Esophagus squamous epithelium (tissue), 5 donors: ENCODE results near the gene CEP164. TPM values are rescaled to one million over a fixed set of nuclear protein-coding genes. Genes with fewer than 3 reads are reported as not detected.

Experiments used
- DNase-seq: peaks from one replicate; lab custom pipeline; 2025; lab: John Stamatoyannopoulos, UW
- H3K27ac ChIP-seq, 4 donors: fragments of 200-600 bp; sonication (generic); one replicate each; pipeline ENCODE4 v1.5.1; 2016 to 2019; ENCODE audit warnings: mild to moderate bottlenecking in 1 of 4
- H3K27me3 ChIP-seq, 4 donors: fragments of 200-600 bp; sonication (generic); 1 replicate in 3 of 4; 2 replicates in 1 of 4; pipeline versions ENCODE4 v1.5.1 to v1.6.0; 2017 to 2021; ENCODE audit warnings: antibody characterized with exemption in 1 of 4
- H3K36me3 ChIP-seq, 3 donors: fragments of 200-600 bp; sonication (generic); one replicate each; pipeline ENCODE4 v1.5.1; 2016 to 2019
- H3K4me1 ChIP-seq, 3 donors: fragments of 200-600 bp; sonication (generic); one replicate each; pipeline ENCODE4 v1.5.1; 2017 to 2019
- H3K4me3 ChIP-seq, 4 donors: fragments of 200-600 bp; sonication (generic); 1 replicate in 3 of 4; 2 replicates in 1 of 4; pipeline ENCODE4 v1.5.1; 2016 to 2019; ENCODE audit warnings: mild to moderate bottlenecking in 2 of 4, moderate library complexity in 1 of 4
- H3K9me3 ChIP-seq, 3 donors: fragments of 200-600 bp; sonication (generic); one replicate each; pipeline ENCODE4 v1.5.1; 2016 to 2019
- POLR2A ChIP-seq, 4 donors: fragments of 450-650 bp; IDR thresholded peaks; one replicate each; pipeline ENCODE4 v1.6.1; 2017; ENCODE audit warnings: antibody characterized with exemption in 4 of 4, mild to moderate bottlenecking in 4 of 4, moderate library complexity in 3 of 4
- WGBS, 2 donors: methylation state at CpG; one replicate each; pipeline ENCODE4 v1.1.5; 2018; 5-methylcytosine and 5-hydroxymethylcytosine counted together
- intact Hi-C: fragments of 100-400 bp; cut with DNase I; formaldehyde crosslinking; loops from one replicate; pipeline ENCODE4 v1.15.0; 2022
- total RNA-seq, 4 donors: library from RNA; depleted of rRNA; stranded (reverse); fragments of >200 nt; gene quantifications; one replicate each; pipeline ENCODE4 v1.1.0, GENCODE V29; 2016
- TF ChIP-seq, protein P1 (sequence below), 6 experiments: fragments of 450-650 bp in 4 of 6; fragments of 200-600 bp in 2 of 6; sonication (generic) in 2 of 6; IDR thresholded peaks; one replicate each; pipeline ENCODE4 v1.5.1; 2016 to 2019; ENCODE audit warnings: antibody characterized with exemption in 6 of 6, mild to moderate bottlenecking in 4 of 6, moderate library complexity in 4 of 6
- donor health status: DM: yes; HTN: yes; CAD: no.

CEP164 gene
- total RNA-seq, 4 donors from 2014 or later: 7.3 to 20.0 (median 13.0) TPM

DNA sequence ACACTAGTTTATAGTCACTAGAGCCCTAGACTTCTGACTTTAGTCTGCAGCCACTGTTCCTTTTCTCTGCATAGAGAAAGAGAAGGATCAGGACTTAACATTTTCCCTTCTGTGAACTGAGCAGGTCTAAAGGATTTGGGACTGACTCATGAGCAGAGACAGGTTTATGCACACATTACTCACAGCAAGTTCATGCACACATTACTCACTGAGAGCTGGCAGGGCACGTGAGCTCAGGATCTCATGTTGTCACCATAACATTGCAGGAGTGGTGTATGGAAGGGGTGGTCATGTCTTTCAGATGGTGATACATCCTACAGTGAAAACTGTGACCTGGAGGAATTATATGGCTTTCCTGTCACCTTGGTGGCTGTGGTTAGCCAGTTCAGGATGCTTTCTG, 56.4 kb downstream of the CEP164 start:
- H3K4me3 ChIP-seq: no peak overlapping the region
- no peak for TF ChIP-seq POLR2A (IDR thresholded peaks at IDR 0.05)
- TF ChIP-seq, protein P1, sequence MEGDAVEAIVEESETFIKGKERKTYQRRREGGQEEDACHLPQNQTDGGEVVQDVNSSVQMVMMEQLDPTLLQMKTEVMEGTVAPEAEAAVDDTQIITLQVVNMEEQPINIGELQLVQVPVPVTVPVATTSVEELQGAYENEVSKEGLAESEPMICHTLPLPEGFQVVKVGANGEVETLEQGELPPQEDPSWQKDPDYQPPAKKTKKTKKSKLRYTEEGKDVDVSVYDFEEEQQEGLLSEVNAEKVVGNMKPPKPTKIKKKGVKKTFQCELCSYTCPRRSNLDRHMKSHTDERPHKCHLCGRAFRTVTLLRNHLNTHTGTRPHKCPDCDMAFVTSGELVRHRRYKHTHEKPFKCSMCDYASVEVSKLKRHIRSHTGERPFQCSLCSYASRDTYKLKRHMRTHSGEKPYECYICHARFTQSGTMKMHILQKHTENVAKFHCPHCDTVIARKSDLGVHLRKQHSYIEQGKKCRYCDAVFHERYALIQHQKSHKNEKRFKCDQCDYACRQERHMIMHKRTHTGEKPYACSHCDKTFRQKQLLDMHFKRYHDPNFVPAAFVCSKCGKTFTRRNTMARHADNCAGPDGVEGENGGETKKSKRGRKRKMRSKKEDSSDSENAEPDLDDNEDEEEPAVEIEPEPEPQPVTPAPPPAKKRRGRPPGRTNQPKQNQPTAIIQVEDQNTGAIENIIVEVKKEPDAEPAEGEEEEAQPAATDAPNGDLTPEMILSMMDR (IDR thresholded peaks at IDR 0.05): no peak
- H3K9me3 ChIP-seq: no peaks in the 10 kb centered on the region
- peaks cover 0 to 9% (median 2%) of the 10 kb centered on the region in 3 donors for H3K4me1 ChIP-seq
- no peak overlapping the region for H3K27ac ChIP-seq
- peaks cover 0 to 94% (median 13%) of the 10 kb centered on the region in 3 donors for H3K36me3 ChIP-seq
- DNase-seq: no peak
- intact Hi-C loops: no loop called here
- 22 to 60% methylated on average over 1 of the region's 1 CpG for WGBS, 2 donors
- no peaks in the 10 kb centered on the region for H3K27me3 ChIP-seq

DNA sequence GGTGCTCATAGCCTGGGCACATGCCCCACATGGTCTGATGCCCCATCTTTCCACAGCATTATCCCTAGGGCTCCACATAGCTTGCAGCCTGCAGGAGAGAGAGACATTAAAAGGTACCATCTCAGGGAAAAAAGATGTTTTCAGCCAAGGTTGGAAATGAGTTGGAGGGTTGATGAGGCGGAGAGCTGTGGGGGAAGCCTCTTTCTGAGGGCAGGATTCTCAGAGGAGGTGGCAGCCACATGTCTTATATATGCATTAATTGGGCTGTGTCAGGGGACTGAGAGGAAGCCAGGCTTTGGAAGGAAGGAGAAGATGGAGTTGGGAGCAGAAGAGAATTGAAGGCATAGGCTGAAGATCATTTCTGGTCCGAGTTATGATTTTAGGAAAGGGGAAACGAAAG, 57.8 kb downstream of the CEP164 start:
- peaks cover 0 to 6% (median 0%) of the 10 kb centered on the region in 3 donors for H3K4me1 ChIP-seq
- no peak overlapping the region for H3K4me3 ChIP-seq
- no peak overlapping the region for H3K27ac ChIP-seq
- H3K9me3 ChIP-seq: no peaks in the 10 kb centered on the region
- H3K36me3 ChIP-seq: peaks cover 0 to 100% (median 11%) of the 10 kb centered on the region in 3 donors
- 91 to 94% methylated on average over 3 of the region's 3 CpGs for WGBS, 2 donors
- no peak for TF ChIP-seq POLR2A (IDR thresholded peaks at IDR 0.05)
- TF ChIP-seq, protein P1 (IDR thresholded peaks at IDR 0.05): no peak
- H3K27me3 ChIP-seq: no peaks in the 10 kb centered on the region
- intact Hi-C loops: no loop called here
- DNase-seq: no peak

DNA sequence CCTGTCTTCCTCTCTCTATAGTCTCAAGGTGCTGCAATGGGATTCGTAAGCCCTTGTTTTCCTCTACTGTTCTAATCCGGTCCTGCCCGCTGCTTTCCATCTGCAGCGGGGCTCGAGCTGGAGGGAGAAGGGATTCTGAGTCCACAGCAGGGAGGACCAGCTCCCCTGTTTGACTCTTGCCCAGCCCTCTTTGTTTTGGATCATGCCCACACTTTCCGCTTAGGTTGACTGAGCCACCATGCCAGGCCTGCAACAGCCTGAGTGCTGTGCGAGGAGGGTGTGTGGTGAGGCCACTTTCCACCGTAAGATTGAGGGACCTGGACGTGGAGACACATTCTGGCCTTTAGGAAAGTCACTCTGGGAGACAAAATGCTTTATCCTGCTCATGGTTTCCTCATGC, 58.3 kb downstream of the CEP164 start:
- TF ChIP-seq, protein P1 (IDR thresholded peaks at IDR 0.05): no peak
- TF ChIP-seq POLR2A (IDR thresholded peaks at IDR 0.05): no peak

DNA sequence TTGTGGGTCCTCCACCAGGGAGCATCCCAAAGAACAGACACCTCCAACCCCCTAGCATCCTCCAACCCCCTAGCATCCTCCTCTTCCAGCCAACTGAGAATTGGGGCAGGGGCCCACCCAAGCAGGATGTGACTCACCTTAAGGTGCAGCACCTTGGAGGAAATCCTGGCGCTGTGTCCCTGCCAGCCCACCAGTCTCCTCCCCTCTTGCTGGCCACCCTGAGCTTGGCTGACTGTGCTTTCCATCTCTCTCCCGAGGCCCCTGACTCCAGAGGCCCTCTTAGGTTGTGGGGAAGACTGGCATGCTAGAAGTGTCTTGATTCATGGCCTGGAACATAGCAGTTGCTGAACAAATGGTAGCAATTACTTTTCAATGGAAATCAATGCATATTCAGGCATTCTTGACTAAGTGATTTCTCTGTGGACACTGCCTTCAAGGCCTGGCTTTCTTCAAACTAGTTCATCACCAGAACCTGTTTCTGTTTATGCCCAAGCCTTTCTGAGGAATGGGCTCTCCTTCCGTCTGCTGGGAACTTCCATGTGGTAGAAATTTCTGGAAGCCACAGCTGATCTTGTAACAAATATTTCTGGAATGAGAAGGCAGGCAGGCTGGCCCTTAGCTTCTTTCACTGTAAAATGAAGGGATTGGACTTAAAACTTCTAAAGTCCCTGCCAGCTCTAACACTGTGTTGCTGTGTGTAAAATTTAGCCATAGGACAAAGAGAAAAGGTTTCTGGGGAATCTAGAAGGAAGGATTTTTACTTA, 60.5 kb downstream of the CEP164 start:
- WGBS, 2 donors: 88 to 90% methylated on average over 3 of the region's 3 CpGs
- intact Hi-C loops: no loop called here
- H3K4me3 ChIP-seq: no peak overlapping the region
- H3K27me3 ChIP-seq: no peaks in the 10 kb centered on the region
- H3K27ac ChIP-seq: no peak overlapping the region
- DNase-seq: no peak
- peaks cover 0 to 6% (median 0%) of the 10 kb centered on the region in 3 donors for H3K4me1 ChIP-seq
- H3K9me3 ChIP-seq: no peaks in the 10 kb centered on the region
- TF ChIP-seq POLR2A (IDR thresholded peaks at IDR 0.05): no peak
- TF ChIP-seq, protein P1 (IDR thresholded peaks at IDR 0.05): no peak
- H3K36me3 ChIP-seq: peaks cover 17 to 100% (median 22%) of the 10 kb centered on the region in 3 donors

More for the DNA sequence above, 58.3 kb downstream of the CEP164 start:
- intact Hi-C loops: no loop called here
- DNase-seq: no peak
- WGBS, 2 donors: 91 to 93% methylated on average over 8 of the region's 9 CpGs
- peaks cover 0 to 6% (median 0%) of the 10 kb centered on the region in 3 donors for H3K4me1 ChIP-seq
- H3K9me3 ChIP-seq: no peaks in the 10 kb centered on the region
- H3K4me3 ChIP-seq: no peak overlapping the region
- H3K36me3 ChIP-seq: peaks cover 3 to 100% (median 10%) of the 10 kb centered on the region in 3 donors
- no peak overlapping the region for H3K27ac ChIP-seq
- no peaks in the 10 kb centered on the region for H3K27me3 ChIP-seq

DNA sequence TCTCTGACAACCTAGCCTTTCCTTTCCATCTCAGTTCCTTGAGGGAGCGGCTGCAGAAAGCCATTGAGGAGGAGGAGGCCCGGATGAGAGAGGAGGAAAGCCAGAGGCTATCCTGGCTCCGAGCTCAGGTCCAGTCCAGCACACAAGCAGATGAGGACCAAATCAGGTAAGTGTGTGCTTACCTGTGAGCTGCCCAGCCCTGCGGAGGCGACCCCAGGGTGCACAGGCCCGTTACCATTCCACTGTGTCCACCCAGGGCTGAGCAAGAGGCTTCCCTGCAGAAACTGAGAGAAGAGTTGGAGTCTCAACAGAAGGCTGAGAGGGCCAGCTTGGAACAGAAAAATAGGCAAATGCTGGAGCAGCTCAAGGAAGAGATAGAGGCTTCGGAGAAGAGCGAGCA, 63.1 kb downstream of the CEP164 start:
- no peak for DNase-seq
- TF ChIP-seq, protein P1 (IDR thresholded peaks at IDR 0.05): no peak
- no peak for TF ChIP-seq POLR2A (IDR thresholded peaks at IDR 0.05)
- H3K36me3 ChIP-seq: peaks cover 29 to 100% (median 30%) of the 10 kb centered on the region in 3 donors
- H3K4me3 ChIP-seq: no peak overlapping the region
- intact Hi-C loops: no loop called here
- no peaks in the 10 kb centered on the region for H3K9me3 ChIP-seq
- H3K27me3 ChIP-seq: no peaks in the 10 kb centered on the region
- H3K4me1 ChIP-seq: no peaks in the 10 kb centered on the region
- WGBS, 2 donors: 87 to 93% methylated on average over 5 to 8 of the region's 8 CpGs
- no peak overlapping the region for H3K27ac ChIP-seq
